ENCODE results near the gene CFAP97. TPM values are rescaled to one million over a fixed set of nuclear protein-coding genes. Genes with fewer than 3 reads are reported as not detected.

The CFAP97 gene
- total RNA-seq, 1 donor from 2014 or later = 53.1 TPM

DNA sequence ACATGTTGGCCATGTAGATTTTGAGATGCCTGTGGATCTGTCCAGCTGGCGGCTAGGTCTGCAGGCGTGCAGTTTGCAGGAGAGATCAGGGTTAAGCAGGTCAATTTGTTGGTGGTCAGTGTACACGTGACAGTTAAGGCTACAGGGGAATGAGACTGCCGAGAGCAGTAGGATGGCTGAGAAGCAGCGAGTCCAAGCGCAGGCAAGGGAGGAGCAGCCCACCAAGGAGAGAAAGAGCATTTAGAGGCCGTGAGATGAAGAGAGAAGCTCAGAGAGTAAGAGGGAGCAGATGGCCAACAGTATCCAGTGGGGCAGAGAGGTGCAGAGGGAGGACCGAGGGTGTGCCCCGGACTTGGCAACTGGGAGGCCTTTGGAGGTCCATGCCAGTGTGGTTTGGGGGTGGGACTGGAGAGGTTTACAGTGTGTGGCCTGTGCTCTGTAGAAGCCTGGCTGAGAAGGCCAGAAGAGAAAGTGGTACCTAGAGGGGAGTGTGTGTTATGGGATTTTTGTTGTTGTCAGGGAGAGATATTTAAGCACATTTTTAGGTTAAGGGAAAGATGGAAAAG is 24.0 kb upstream of the CFAP97 start:
- Mint-ChIP-seq H3K4me3 (ENCODE audit: unreplicated experiment) (no peak overlapping the region), H3K4me1 (ENCODE audit: low read depth) (peaks cover 27% of the 10 kb centered on the region), H3K9me3 (ENCODE audit: low read depth) (no peaks in the 10 kb centered on the region), H3K27me3 (ENCODE audit: low read depth) (no peaks in the 10 kb centered on the region), H3K27ac (ENCODE audit: unreplicated experiment) (no peak overlapping the region), H3K36me3 (ENCODE audit: low read depth) (no peaks in the 10 kb centered on the region)
- DNase-seq (ENCODE audit: low spot score) = no peak
- TF ChIP-seq, protein P1, sequence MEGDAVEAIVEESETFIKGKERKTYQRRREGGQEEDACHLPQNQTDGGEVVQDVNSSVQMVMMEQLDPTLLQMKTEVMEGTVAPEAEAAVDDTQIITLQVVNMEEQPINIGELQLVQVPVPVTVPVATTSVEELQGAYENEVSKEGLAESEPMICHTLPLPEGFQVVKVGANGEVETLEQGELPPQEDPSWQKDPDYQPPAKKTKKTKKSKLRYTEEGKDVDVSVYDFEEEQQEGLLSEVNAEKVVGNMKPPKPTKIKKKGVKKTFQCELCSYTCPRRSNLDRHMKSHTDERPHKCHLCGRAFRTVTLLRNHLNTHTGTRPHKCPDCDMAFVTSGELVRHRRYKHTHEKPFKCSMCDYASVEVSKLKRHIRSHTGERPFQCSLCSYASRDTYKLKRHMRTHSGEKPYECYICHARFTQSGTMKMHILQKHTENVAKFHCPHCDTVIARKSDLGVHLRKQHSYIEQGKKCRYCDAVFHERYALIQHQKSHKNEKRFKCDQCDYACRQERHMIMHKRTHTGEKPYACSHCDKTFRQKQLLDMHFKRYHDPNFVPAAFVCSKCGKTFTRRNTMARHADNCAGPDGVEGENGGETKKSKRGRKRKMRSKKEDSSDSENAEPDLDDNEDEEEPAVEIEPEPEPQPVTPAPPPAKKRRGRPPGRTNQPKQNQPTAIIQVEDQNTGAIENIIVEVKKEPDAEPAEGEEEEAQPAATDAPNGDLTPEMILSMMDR (IDR thresholded peaks at IDR 0.05) = no peak

DNA sequence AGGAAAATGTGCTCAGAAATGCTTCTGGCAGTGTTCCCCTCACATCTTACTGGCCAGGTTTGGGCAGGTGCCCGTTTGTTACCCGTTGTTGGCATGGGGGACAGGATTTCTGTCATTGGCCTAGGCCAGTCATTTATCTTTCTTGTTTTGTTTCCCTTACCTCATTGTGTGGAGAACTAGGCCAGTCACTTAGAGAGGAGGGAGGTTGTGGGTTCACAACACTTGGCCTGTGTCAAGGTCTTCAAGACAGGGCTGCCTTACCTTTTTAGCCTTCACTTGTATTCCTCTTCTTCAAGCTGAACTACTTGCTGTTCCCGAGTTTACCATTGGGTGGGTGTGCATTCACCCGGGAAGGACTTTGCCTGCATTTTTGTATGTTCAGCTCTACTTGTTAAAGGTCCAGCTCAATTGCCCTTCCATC is 23.3 kb upstream of the CFAP97 start:
- Mint-ChIP-seq H3K4me3 (ENCODE audit: unreplicated experiment) (no peak overlapping the region), H3K4me1 (ENCODE audit: low read depth) (peaks cover 28% of the 10 kb centered on the region), H3K27me3 (ENCODE audit: low read depth) (no peaks in the 10 kb centered on the region), H3K27ac (ENCODE audit: unreplicated experiment) (no peak overlapping the region), H3K36me3 (ENCODE audit: low read depth) (no peaks in the 10 kb centered on the region), H3K9me3 (ENCODE audit: low read depth) (no peaks in the 10 kb centered on the region)
- no peak for DNase-seq (ENCODE audit: low spot score)
- TF ChIP-seq, protein P1 (IDR thresholded peaks at IDR 0.05) = peak; percentile 44

GRCh38 chr4:185225940-185226339 is 22.1 kb upstream of the CFAP97 start:
- Mint-ChIP-seq H3K4me1 (ENCODE audit: low read depth) (peaks cover 34% of the 10 kb centered on the region), H3K27me3 (ENCODE audit: low read depth) (no peaks in the 10 kb centered on the region), H3K9me3 (ENCODE audit: low read depth) (no peaks in the 10 kb centered on the region), H3K4me3 (ENCODE audit: unreplicated experiment) (no peak overlapping the region), H3K36me3 (ENCODE audit: low read depth) (no peaks in the 10 kb centered on the region), H3K27ac (ENCODE audit: unreplicated experiment) (no peak overlapping the region)
- TF ChIP-seq, protein P1 (IDR thresholded peaks at IDR 0.05) = no peak
- DNase-seq (ENCODE audit: low spot score) = no peak

- peaks cover 38% of the 10 kb centered on the region for H3K4me1 Mint-ChIP-seq (ENCODE audit: low read depth)
- H3K27me3 Mint-ChIP-seq (ENCODE audit: low read depth) = no peaks in the 10 kb centered on the region
- DNase-seq (ENCODE audit: low spot score) = no peak
- TF ChIP-seq, protein P1 (IDR thresholded peaks at IDR 0.05) = peak; percentile 50
- no peak overlapping the region for H3K27ac Mint-ChIP-seq (ENCODE audit: unreplicated experiment)
- no peaks in the 10 kb centered on the region for H3K9me3 Mint-ChIP-seq (ENCODE audit: low read depth)
- H3K36me3 Mint-ChIP-seq (ENCODE audit: low read depth) = no peaks in the 10 kb centered on the region
- no peak overlapping the region for H3K4me3 Mint-ChIP-seq (ENCODE audit: unreplicated experiment)
Measured at GRCh38 chr4:185224597-185224996, 20.8 kb upstream of the CFAP97 start.

DNA sequence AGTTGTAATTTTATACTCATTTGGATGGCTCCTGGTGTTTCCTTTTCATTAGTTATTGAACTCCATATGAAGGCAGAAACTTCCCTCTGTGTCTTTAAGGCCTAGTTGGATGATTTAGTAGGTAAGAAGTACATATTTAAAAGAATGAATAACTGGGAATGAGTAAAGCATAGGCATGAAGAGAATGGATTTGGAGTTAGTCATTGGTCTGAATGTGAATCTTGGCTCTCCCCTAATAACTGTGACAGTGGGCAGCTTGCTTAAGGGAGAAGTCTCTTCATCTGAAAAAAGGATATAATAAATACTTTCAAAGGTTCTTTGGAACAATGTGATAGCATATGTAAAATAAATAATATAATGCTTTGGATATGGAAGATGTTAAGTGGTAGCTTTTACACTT is 18.8 kb upstream of the CFAP97 start:
- no peak for DNase-seq (ENCODE audit: low spot score)
- Mint-ChIP-seq H3K9me3 (ENCODE audit: low read depth) (no peaks in the 10 kb centered on the region), H3K4me1 (ENCODE audit: low read depth) (peaks cover 48% of the 10 kb centered on the region), H3K27ac (ENCODE audit: unreplicated experiment) (peak overlapping the region; percentile 72), H3K36me3 (ENCODE audit: low read depth) (no peaks in the 10 kb centered on the region), H3K4me3 (ENCODE audit: unreplicated experiment) (no peak overlapping the region), H3K27me3 (ENCODE audit: low read depth) (no peaks in the 10 kb centered on the region)
- TF ChIP-seq, protein P1 (IDR thresholded peaks at IDR 0.05) = no peak
